ENCODE measurements around the gene EFCAB14. TPM values are rescaled to one million over a fixed set of nuclear protein-coding genes. Genes with fewer than 3 reads are reported as not detected.
"Not testable (repeated sequence)": the region's sequence is repeated elsewhere in the genome, so short reads cannot be mapped to it uniquely, and the experiment has no call there.

EFCAB14 gene
- total RNA-seq, 1 donor from 2014 or later = 50.7 TPM

DNA sequence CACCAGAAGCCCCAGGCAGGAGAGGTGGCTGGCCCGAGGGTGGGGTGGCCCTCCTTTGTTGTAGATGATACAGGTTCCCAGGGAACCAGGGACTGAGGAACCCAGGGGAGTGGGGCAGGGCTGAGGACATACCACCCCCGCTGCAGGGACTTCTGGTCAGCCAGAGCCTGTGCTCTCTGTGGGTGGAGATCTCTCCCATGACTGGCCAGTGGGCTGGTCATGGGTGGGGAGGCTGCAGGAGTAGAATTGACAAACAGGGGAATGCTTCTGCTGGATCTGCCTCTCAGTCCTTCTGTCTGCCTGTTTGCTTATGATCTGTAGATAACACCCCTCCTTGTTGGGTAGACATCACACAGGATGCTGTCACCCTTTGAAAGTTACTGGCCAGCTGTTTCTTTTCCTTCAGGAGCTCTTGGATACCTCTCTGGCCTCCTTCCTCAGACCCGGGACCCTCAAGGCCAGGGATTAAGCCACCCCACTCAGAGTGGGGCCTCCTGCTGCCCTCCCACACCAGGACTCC, 2.8 kb upstream of the EFCAB14 start:
- Histone ChIP-seq H3K79me2 (ENCODE audit: insufficient read depth, low read length) (peaks cover 22% of the 10 kb centered on the region), H3K27me3 (ENCODE audit: insufficient read depth, low read length) (no peaks in the 10 kb centered on the region), H3K4me2 (ENCODE audit: low read length) (no peak overlapping the region), H3K4me1 (ENCODE audit: insufficient read depth, low read length) (peaks cover 20% of the 10 kb centered on the region), H3K36me3 (ENCODE audit: insufficient read depth, low read length) (no peaks in the 10 kb centered on the region), H3K4me3 (ENCODE audit: insufficient read depth, low read depth, low read length) (no peak overlapping the region), H3K27ac (ENCODE audit: low read depth, low read length) (no peak overlapping the region), H3K9me3 (ENCODE audit: insufficient read depth, low read depth, low read length) (no peaks in the 10 kb centered on the region), H3K9ac (ENCODE audit: low read length) (no peak overlapping the region), H4K20me1 (ENCODE audit: insufficient read depth, low read length) (peaks cover 16% of the 10 kb centered on the region), H2AFZ (ENCODE audit: low read depth, low read length) (no peak overlapping the region)
- H3K27me3 Mint-ChIP-seq (ENCODE audit: low read depth, unreplicated experiment) = peaks cover 4% of the 10 kb centered on the region
- H3K4me3 Mint-ChIP-seq (ENCODE audit: unreplicated experiment) = no peak overlapping the region
- DNase-seq (ENCODE audit: low read depth) (no peak), FAIRE-seq (no peak)
- H3K36me3 Mint-ChIP-seq (ENCODE audit: low read depth, unreplicated experiment) = no peaks in the 10 kb centered on the region
- H3K9me3 Mint-ChIP-seq (ENCODE audit: unreplicated experiment) = no peaks in the 10 kb centered on the region
- H3K4me1 Mint-ChIP-seq (ENCODE audit: low read depth, unreplicated experiment) = peaks cover 17% of the 10 kb centered on the region
- no peak overlapping the region for H3K27ac Mint-ChIP-seq (ENCODE audit: unreplicated experiment)
- TF ChIP-seq CTCF (IDR thresholded peaks at IDR 0.05; ENCODE audit: insufficient read depth, low read depth, low read length) (no peak), EZH2 (IDR thresholded peaks at IDR 0.05; ENCODE audit: insufficient read depth, low read length) (no peak)

GRCh38 chr1:46721204-46721603, 2.3 kb upstream of the EFCAB14 start:
- no peak overlapping the region for H3K4me3 ChIP-seq (ENCODE audit: insufficient read depth, low read depth, low read length)
- no peak for TF ChIP-seq CTCF (IDR thresholded peaks at IDR 0.05; ENCODE audit: insufficient read depth, low read depth, low read length)
- no peak for TF ChIP-seq EZH2 (IDR thresholded peaks at IDR 0.05; ENCODE audit: insufficient read depth, low read length)
- Mint-ChIP-seq H3K36me3 (ENCODE audit: low read depth, unreplicated experiment) (peaks cover 2% of the 10 kb centered on the region), H3K4me1 (ENCODE audit: low read depth, unreplicated experiment) (peaks cover 23% of the 10 kb centered on the region), H3K27me3 (ENCODE audit: low read depth, unreplicated experiment) (peaks cover 4% of the 10 kb centered on the region), H3K4me3 (ENCODE audit: unreplicated experiment) (no peak overlapping the region), H3K9me3 (ENCODE audit: unreplicated experiment) (no peaks in the 10 kb centered on the region), H3K27ac (ENCODE audit: unreplicated experiment) (no peak overlapping the region)
- H4K20me1 ChIP-seq (ENCODE audit: insufficient read depth, low read length) = peaks cover 22% of the 10 kb centered on the region
- peaks cover 20% of the 10 kb centered on the region for H3K4me1 ChIP-seq (ENCODE audit: insufficient read depth, low read length)
- no peak overlapping the region for H3K27ac ChIP-seq (ENCODE audit: low read depth, low read length)
- no peak for DNase-seq (ENCODE audit: low read depth)
- no peak overlapping the region for H3K4me2 ChIP-seq (ENCODE audit: low read length)
- no peaks in the 10 kb centered on the region for H3K9me3 ChIP-seq (ENCODE audit: insufficient read depth, low read depth, low read length)
- H2AFZ ChIP-seq (ENCODE audit: low read depth, low read length) = no peak overlapping the region
- no peaks in the 10 kb centered on the region for H3K36me3 ChIP-seq (ENCODE audit: insufficient read depth, low read length)
- FAIRE-seq = no peak
- peaks cover 27% of the 10 kb centered on the region for H3K79me2 ChIP-seq (ENCODE audit: insufficient read depth, low read length)
- no peaks in the 10 kb centered on the region for H3K27me3 ChIP-seq (ENCODE audit: insufficient read depth, low read length)
- no peak overlapping the region for H3K9ac ChIP-seq (ENCODE audit: low read length)

DNA sequence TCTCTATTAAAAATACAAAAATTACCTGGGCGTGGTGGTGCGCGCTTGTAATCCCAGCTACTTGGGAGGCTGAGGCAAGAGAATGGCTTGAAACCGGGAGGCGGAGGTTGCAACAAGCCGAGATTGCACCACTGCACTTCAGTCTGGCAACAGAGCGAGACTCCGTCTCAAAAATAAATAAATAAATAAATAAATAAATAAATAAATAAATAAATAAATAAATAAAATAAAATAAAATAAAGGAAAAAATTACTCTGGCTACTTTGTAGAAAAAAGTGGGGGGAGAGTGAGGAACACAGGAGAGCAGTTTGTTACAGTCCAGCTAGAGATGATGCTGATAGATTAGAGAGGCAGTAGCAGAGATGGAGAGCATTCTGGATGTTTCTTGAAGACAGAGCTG, 1.4 kb upstream of the EFCAB14 start:
- not testable (repeated sequence) for H3K9me3 Mint-ChIP-seq (ENCODE audit: unreplicated experiment)

More for the DNA sequence above, 1.4 kb upstream of the EFCAB14 start:
- H3K27ac ChIP-seq (ENCODE audit: low read depth, low read length); H3K27ac Mint-ChIP-seq (ENCODE audit: unreplicated experiment); H3K4me3 ChIP-seq (ENCODE audit: insufficient read depth, low read depth, low read length); H3K27me3 ChIP-seq (ENCODE audit: insufficient read depth, low read length); DNase-seq (ENCODE audit: low read depth); H3K4me3 Mint-ChIP-seq (ENCODE audit: unreplicated experiment); H3K36me3 ChIP-seq (ENCODE audit: insufficient read depth, low read length); H2AFZ ChIP-seq (ENCODE audit: low read depth, low read length); H3K36me3 Mint-ChIP-seq (ENCODE audit: low read depth, unreplicated experiment); H3K27me3 Mint-ChIP-seq (ENCODE audit: low read depth, unreplicated experiment); H3K9ac ChIP-seq (ENCODE audit: low read length); FAIRE-seq; H3K9me3 ChIP-seq (ENCODE audit: insufficient read depth, low read depth, low read length); H3K4me2 ChIP-seq (ENCODE audit: low read length): not testable (repeated sequence)
- peaks cover 29% of the 10 kb centered on the region for H3K79me2 ChIP-seq (ENCODE audit: insufficient read depth, low read length)
- H3K4me1 ChIP-seq (ENCODE audit: insufficient read depth, low read length) = peaks cover 20% of the 10 kb centered on the region
- H3K4me1 Mint-ChIP-seq (ENCODE audit: low read depth, unreplicated experiment) = peaks cover 24% of the 10 kb centered on the region
- peaks cover 22% of the 10 kb centered on the region for H4K20me1 ChIP-seq (ENCODE audit: insufficient read depth, low read length)
